ENCODE data around the gene CASTOR2. TPM values are rescaled to one million over a fixed set of nuclear protein-coding genes. Genes with fewer than 3 reads are reported as not detected.
"Not testable (repeated sequence)": the region's sequence is repeated elsewhere in the genome, so short reads cannot be mapped to it uniquely, and the experiment has no call there.

CASTOR2 gene
- total RNA-seq, 2 experiments from 2014 or later, result 3.1 to 5.7 TPM

DNA sequence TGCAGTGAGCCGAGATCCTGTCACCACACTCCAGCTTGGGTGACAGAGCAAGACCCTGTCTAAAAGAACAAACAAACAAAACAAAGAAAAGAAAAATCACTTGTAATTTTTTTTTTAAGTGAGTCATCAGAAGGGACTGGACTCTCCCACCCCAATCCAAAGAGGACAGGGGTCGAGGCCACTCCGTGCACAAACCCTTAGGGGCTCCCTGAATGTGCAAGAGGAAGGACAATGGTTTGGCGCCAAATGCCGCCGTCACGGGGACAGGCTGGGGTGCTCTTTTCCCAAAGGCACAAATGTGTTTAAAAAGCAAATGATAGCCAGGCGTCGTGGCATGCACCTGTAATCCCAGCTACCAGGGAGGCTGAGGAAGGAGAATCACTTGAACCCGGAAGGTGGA, 85.3 kb downstream of the CASTOR2 start:
- no peak for DNase-seq

DNA sequence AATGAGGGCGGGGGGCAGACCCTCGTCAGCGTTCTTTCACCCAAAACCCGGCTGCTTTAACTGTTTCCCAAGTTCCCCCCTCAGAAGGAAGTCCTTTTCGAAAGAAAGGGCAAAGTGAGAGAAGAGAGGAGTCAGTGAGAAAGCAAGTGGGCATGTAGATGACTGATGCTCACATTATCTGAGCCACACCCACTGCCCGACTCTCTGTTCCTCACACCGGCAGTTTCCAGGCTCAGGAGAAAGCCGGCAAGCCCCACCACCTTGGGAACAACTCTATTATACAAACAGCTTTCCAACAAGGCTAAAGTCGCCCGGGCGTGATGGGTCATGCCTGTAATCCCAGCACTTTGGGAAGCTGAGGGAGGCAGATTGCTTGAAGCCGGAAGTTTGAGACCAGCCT, 86.0 kb downstream of the CASTOR2 start:
- ATAC-seq, result no peak
- H3K4me1 Mint-ChIP-seq, result no peaks in the 10 kb centered on the region
- H3K4me3 Mint-ChIP-seq, result no peak overlapping the region
- H3K27me3 Mint-ChIP-seq, result no peaks in the 10 kb centered on the region
- peaks cover 20% of the 10 kb centered on the region for H3K36me3 Mint-ChIP-seq
- CTCF ChIA-PET, result no interaction called here
- no peaks in the 10 kb centered on the region for H3K9me3 Mint-ChIP-seq (ENCODE audit: low read depth)
- no peak for DNase-seq
- H3K27ac Mint-ChIP-seq, result no peak overlapping the region

More for the DNA sequence above, 85.3 kb downstream of the CASTOR2 start:
- H3K27ac Mint-ChIP-seq, result no peak overlapping the region
- H3K36me3 Mint-ChIP-seq, result peaks cover 13% of the 10 kb centered on the region
- CTCF ChIA-PET, result interaction anchor here (1.1 kb wide), 1 partner anchor 615 kb away, joined by 3 read pairs; no protein-coding TSS in a partner anchor
- no peaks in the 10 kb centered on the region for H3K9me3 Mint-ChIP-seq (ENCODE audit: low read depth)
- no peak overlapping the region for H3K4me3 Mint-ChIP-seq
- H3K4me1 Mint-ChIP-seq, result no peaks in the 10 kb centered on the region
- no peaks in the 10 kb centered on the region for H3K27me3 Mint-ChIP-seq
- ATAC-seq, result no peak

GRCh38 chr7:75054744-75055143, 90.2 kb downstream of the CASTOR2 start:
- Mint-ChIP-seq H3K27ac (no peak overlapping the region), H3K4me1 (no peaks in the 10 kb centered on the region), H3K4me3 (no peak overlapping the region), H3K9me3 (ENCODE audit: low read depth) (no peaks in the 10 kb centered on the region), H3K27me3 (no peaks in the 10 kb centered on the region), H3K36me3 (peaks cover 41% of the 10 kb centered on the region)
- no peak for ATAC-seq
- no peak for DNase-seq
- CTCF ChIA-PET, result no interaction called here

DNA sequence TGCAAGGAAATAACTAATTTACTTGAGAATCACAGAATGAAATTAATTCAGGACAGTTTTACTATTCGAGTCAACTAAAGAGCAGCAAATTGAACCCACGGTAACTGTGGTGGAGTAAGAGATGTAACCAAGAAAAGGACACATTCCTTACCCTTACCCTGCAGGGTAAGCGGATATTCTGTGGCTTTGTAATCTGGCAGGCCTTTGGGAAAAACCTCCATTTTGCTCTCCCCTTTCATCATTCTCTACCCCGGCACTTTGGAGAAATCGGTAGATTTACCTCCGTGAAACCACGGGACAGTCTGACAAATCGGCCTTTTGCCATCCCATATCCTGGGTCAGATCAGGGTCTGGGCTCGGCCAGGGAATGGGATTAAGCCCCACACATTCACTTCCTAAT, 90.7 kb downstream of the CASTOR2 start:
- Mint-ChIP-seq H3K27me3 (no peaks in the 10 kb centered on the region), H3K9me3 (ENCODE audit: low read depth) (no peaks in the 10 kb centered on the region), H3K4me1 (no peaks in the 10 kb centered on the region), H3K36me3 (peaks cover 43% of the 10 kb centered on the region), H3K27ac (no peak overlapping the region), H3K4me3 (no peak overlapping the region)
- ATAC-seq (no peak), DNase-seq (no peak)
- CTCF ChIA-PET, result no interaction called here

- Mint-ChIP-seq H3K27me3 (no peaks in the 10 kb centered on the region), H3K4me1 (no peaks in the 10 kb centered on the region), H3K4me3 (no peak overlapping the region), H3K36me3 (peaks cover 48% of the 10 kb centered on the region), H3K27ac (no peak overlapping the region), H3K9me3 (ENCODE audit: low read depth) (no peaks in the 10 kb centered on the region)
- CTCF ChIA-PET, result no interaction called here
- ATAC-seq (no peak), DNase-seq (no peak)
These were observed 91.6 kb downstream of the CASTOR2 start for GRCh38 chr7:75055830-75056772.

GRCh38 chr7:75058406-75058805, 93.9 kb downstream of the CASTOR2 start:
- peaks cover 53% of the 10 kb centered on the region for H3K36me3 Mint-ChIP-seq
- CTCF ChIA-PET, result no interaction called here
- DNase-seq (no peak), ATAC-seq (no peak)
- no peaks in the 10 kb centered on the region for H3K27me3 Mint-ChIP-seq
- peaks cover 2% of the 10 kb centered on the region for H3K4me1 Mint-ChIP-seq
- H3K9me3 Mint-ChIP-seq (ENCODE audit: low read depth), result no peaks in the 10 kb centered on the region
- no peak overlapping the region for H3K4me3 Mint-ChIP-seq
- H3K27ac Mint-ChIP-seq, result no peak overlapping the region

DNA sequence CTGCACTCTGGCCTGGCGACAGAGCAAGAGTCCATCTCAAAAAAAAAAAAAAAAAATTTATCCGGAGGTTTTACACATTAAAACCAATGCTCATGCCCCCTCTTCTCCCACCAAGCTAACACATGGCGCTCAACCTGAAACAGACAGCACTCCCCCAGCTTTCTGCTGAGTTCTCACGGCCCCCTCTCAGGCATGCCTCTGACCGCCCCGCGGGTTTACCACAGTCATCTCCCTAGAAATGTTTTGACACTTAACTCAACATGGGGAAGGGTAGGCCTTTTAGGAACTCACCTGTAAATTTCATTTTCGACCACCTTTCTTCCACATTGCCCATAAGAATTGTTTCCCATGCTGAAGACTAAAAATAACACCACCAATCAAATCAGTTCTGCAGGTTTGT, 99.8 kb downstream of the CASTOR2 start:
- peaks cover 40% of the 10 kb centered on the region for H3K36me3 Mint-ChIP-seq
- H3K27ac Mint-ChIP-seq, result no peak overlapping the region
- H3K4me3 Mint-ChIP-seq, result no peak overlapping the region
- H3K9me3 Mint-ChIP-seq (ENCODE audit: low read depth), result no peaks in the 10 kb centered on the region
- no peaks in the 10 kb centered on the region for H3K27me3 Mint-ChIP-seq
- peaks cover 2% of the 10 kb centered on the region for H3K4me1 Mint-ChIP-seq
- CTCF ChIA-PET, result no interaction called here
- no peak for DNase-seq
- ATAC-seq, result no peak

GRCh38 chr7:75064801-75065200, 100.3 kb downstream of the CASTOR2 start:
- Mint-ChIP-seq H3K4me3 (no peak overlapping the region), H3K4me1 (peaks cover 2% of the 10 kb centered on the region), H3K27me3 (no peaks in the 10 kb centered on the region), H3K9me3 (ENCODE audit: low read depth) (no peaks in the 10 kb centered on the region), H3K27ac (no peak overlapping the region), H3K36me3 (peaks cover 42% of the 10 kb centered on the region)
- ATAC-seq (no peak), DNase-seq (no peak)
- CTCF ChIA-PET, result no interaction called here

- Mint-ChIP-seq H3K9me3 (ENCODE audit: low read depth) (no peaks in the 10 kb centered on the region), H3K27ac (no peak overlapping the region), H3K27me3 (no peaks in the 10 kb centered on the region), H3K4me1 (peaks cover 2% of the 10 kb centered on the region), H3K4me3 (no peak overlapping the region), H3K36me3 (peaks cover 34% of the 10 kb centered on the region)
- ATAC-seq, result no peak
- CTCF ChIA-PET, result no interaction called here
- no peak for DNase-seq
These were observed 102.0 kb downstream of the CASTOR2 start for GRCh38 chr7:75066521-75066920.

DNA sequence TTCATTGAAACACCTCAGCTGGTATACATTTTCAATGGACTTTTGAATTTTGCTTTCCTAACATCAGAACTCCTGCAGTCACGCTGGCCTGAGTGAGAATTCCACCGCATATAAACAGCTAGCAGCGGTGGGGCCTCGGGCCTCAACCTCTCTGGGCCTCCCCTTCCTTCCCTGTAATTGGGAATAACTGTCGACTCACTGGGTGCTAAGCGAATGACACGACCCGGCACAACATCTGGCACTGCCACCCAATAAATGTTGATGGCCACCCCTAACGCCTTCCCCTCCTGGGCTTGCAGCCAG, 108.4 kb downstream of the CASTOR2 start:
- DNase-seq, result no peak
- H3K9me3 Mint-ChIP-seq (ENCODE audit: low read depth), result no peaks in the 10 kb centered on the region
- peak overlapping the region; percentile 95 for H3K27ac Mint-ChIP-seq
- H3K4me3 Mint-ChIP-seq, result peak overlapping the region; percentile 88
- CTCF ChIA-PET, result no interaction called here
- no peaks in the 10 kb centered on the region for H3K27me3 Mint-ChIP-seq
- peaks cover 14% of the 10 kb centered on the region for H3K4me1 Mint-ChIP-seq
- peaks cover 9% of the 10 kb centered on the region for H3K36me3 Mint-ChIP-seq
- no peak for ATAC-seq

DNA sequence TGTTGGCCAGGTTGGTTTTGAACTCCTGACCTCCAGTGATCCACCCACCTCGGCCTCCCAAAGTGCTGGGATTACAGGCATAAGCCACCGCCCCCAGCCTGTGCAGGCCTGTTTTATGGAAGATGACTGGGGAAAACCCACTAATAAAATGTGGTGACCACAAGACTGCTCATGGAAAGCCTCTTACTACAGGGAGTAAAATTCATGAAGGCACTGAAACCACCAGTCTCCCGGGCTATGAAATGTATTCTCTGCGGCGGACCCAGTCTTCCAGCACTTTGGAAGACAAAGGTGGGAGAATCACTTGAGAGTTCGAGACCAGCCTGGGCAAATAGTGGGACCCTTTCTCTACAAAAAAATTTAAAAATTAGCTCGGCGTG, 109.7 kb downstream of the CASTOR2 start:
- H3K4me3 Mint-ChIP-seq, result peak overlapping the region; percentile 88
- ATAC-seq; H3K27me3 Mint-ChIP-seq; H3K36me3 Mint-ChIP-seq; H3K9me3 Mint-ChIP-seq (ENCODE audit: low read depth); CTCF ChIA-PET; DNase-seq: not testable (repeated sequence)
- peaks cover 14% of the 10 kb centered on the region for H3K4me1 Mint-ChIP-seq
- H3K27ac Mint-ChIP-seq, result peak overlapping the region; percentile 92

Other genes starting within 250 kb of the CASTOR2 start
- under 1 TPM; 0.30 to 0.35 TPM for gene NCF1, start 190.7 kb upstream of the CASTOR2 start, total RNA-seq
- 1 to 10 TPM; 5.9 to 7.1 TPM for gene GTF2IRD2, start 113.1 kb upstream of the CASTOR2 start, total RNA-seq
- 10 to 100 TPM; 41.0 to 56.9 TPM for gene RCC1L, start 109.1 kb downstream of the CASTOR2 start, total RNA-seq
- gene GTF2IRD2B, start 127.9 kb downstream of the CASTOR2 start, total RNA-seq, result 10 to 100 TPM; 18.0 to 20.7 TPM